GM23338 (cell line): Measurements from ENCODE around the gene TOMM40L. TPM values are rescaled to one million over a fixed set of nuclear protein-coding genes. Genes with fewer than 3 reads are reported as not detected.

Experiments used
- ATAC-seq: fragments of 200-7000 bp; cut with Tn5 transposase; 3 replicates; pipeline ENCODE4 v1.9.1; 2020
- DNase-seq: peaks from one replicate; pipeline ENCODE4 v3.0.0-alpha.2; 2015; ENCODE audit warnings: low spot score
- H2AFZ ChIP-seq: fragments of 200-600 bp; sonication (generic); 2 replicates; pipeline ENCODE4 v1.8.0; 2016; ENCODE audit warnings: antibody characterized with exemption, mild to moderate bottlenecking, moderate library complexity
- H3F3A ChIP-seq: fragments of 200-600 bp; sonication (generic); replicated peaks from 2 replicates; pipeline ENCODE4 v1.8.0; 2017; ENCODE audit warnings: antibody characterized with exemption, mixed run types, low read depth
- H3K27ac ChIP-seq: fragments of 200-600 bp; sonication (generic); 2 replicates; pipeline ENCODE4 v1.6.1; 2016; ENCODE audit warnings: low read depth
- H3K27me3 ChIP-seq: fragments of 200-600 bp; sonication (generic); 2 replicates; pipeline ENCODE4 v1.8.0; 2016; ENCODE audit warnings: mild to moderate bottlenecking, mixed run types, moderate library complexity; ENCODE audit not compliant: insufficient read depth
- H3K36me3 ChIP-seq: fragments of 200-600 bp; sonication (generic); 2 replicates; pipeline ENCODE4 v1.8.0; 2016; ENCODE audit warnings: mild to moderate bottlenecking; ENCODE audit not compliant: insufficient read depth
- H3K4me1 ChIP-seq: fragments of 200-600 bp; sonication (generic); 2 replicates; pipeline ENCODE4 v1.8.0; 2016; ENCODE audit warnings: mild to moderate bottlenecking, moderate library complexity; ENCODE audit not compliant: insufficient read depth
- H3K4me2 ChIP-seq: fragments of 200-600 bp; sonication (generic); 2 replicates; pipeline ENCODE4 v1.7.1; 2017; ENCODE audit warnings: mixed run types
- H3K4me3 ChIP-seq: fragments of 200-600 bp; sonication (generic); 2 replicates; pipeline ENCODE4 v1.6.1; 2016; ENCODE audit warnings: mixed run types
- H3K79me2 ChIP-seq: fragments of 200-600 bp; sonication (generic); replicated peaks from 2 replicates; pipeline ENCODE4 v1.8.0; 2017; ENCODE audit warnings: mild to moderate bottlenecking; ENCODE audit not compliant: insufficient read depth
- H3K9me2 ChIP-seq: fragments of 200-600 bp; sonication (generic); 2 replicates; pipeline ENCODE4 v1.8.0; 2017; ENCODE audit not compliant: insufficient read depth
- H4K20me1 ChIP-seq: fragments of 200-600 bp; sonication (generic); replicated peaks from 2 replicates; pipeline ENCODE4 v1.8.0; 2017; ENCODE audit warnings: mild to moderate bottlenecking; ENCODE audit not compliant: insufficient read depth
- H3K27ac Mint-ChIP-seq: 2 replicates; pipeline ENCODE4 v1.8.0; 2020; ENCODE audit warnings: inconsistent platforms, mild to moderate bottlenecking, moderate library complexity, mixed read lengths
- H3K27me3 Mint-ChIP-seq: 3 replicates; pipeline ENCODE4 v1.8.0; 2022; ENCODE audit warnings: low read depth, mild to moderate bottlenecking, moderate library complexity, mixed read lengths, inconsistent platforms; ENCODE audit not compliant: insufficient read depth, poor library complexity
- H3K36me3 Mint-ChIP-seq: 3 replicates; pipeline ENCODE4 v1.8.0; 2021; ENCODE audit warnings: low read depth, mild to moderate bottlenecking, inconsistent platforms, moderate library complexity, mixed read lengths
- H3K4me1 Mint-ChIP-seq: 3 replicates; pipeline ENCODE4 v1.8.0; 2020; ENCODE audit warnings: mild to moderate bottlenecking, inconsistent platforms, mixed read lengths
- H3K4me3 Mint-ChIP-seq: 3 replicates; pipeline ENCODE4 v1.8.0; 2021; ENCODE audit warnings: moderate library complexity, mild to moderate bottlenecking, inconsistent platforms, mixed read lengths
- H3K9me3 Mint-ChIP-seq: 3 replicates; pipeline ENCODE4 v1.8.0; 2020; ENCODE audit warnings: moderate library complexity, mild to moderate bottlenecking, inconsistent platforms, mixed read lengths
- CREB1 ChIP-seq: fragments of 250-450 bp; sonication (Bioruptor Pico); IDR thresholded peaks from 2 replicates; pipeline ENCODE4 v1.5.0; 2020; ENCODE audit warnings: low read depth, mild to moderate bottlenecking, moderate library complexity
- ETS1 ChIP-seq: IDR thresholded peaks from 2 replicates; pipeline ENCODE4 v1.6.1; 2016; ENCODE audit warnings: antibody characterized with exemption
- EZH2 ChIP-seq: fragments of 200-600 bp; sonication (generic); IDR thresholded peaks from one replicate; pipeline ENCODE4 v1.8.0; 2017; ENCODE audit warnings: antibody characterized with exemption, mild to moderate bottlenecking, low read depth; ENCODE audit not compliant: unreplicated experiment
- EZH2phosphoT487 ChIP-seq: fragments of 200-600 bp; sonication (generic); IDR thresholded peaks from one replicate; pipeline ENCODE4 v1.8.1; 2018; ENCODE audit warnings: antibody characterized with exemption; ENCODE audit not compliant: unreplicated experiment
- JUNB ChIP-seq: IDR thresholded peaks from one replicate; pipeline ENCODE4 v1.6.1; 2016; ENCODE audit warnings: antibody characterized with exemption; ENCODE audit not compliant: unreplicated experiment
- NANOG ChIP-seq: IDR thresholded peaks from 2 replicates; pipeline ENCODE4 v1.6.1; 2016; ENCODE audit warnings: antibody characterized with exemption, borderline replicate concordance
- POLR2AphosphoS5 ChIP-seq: IDR thresholded peaks from 2 replicates; pipeline ENCODE4 v1.6.1; 2016; ENCODE audit warnings: antibody characterized with exemption, low read depth
- REST ChIP-seq: IDR thresholded peaks from one replicate; pipeline ENCODE4 v1.6.1; 2018; ENCODE audit warnings: antibody characterized with exemption; ENCODE audit not compliant: unreplicated experiment
- STAT1 ChIP-seq: IDR thresholded peaks from one replicate; pipeline ENCODE4 v1.6.1; 2016; ENCODE audit warnings: antibody characterized with exemption; ENCODE audit not compliant: unreplicated experiment
- ZNF114 ChIP-seq: fragments of 250-450 bp; sonication (Bioruptor Pico); IDR thresholded peaks from 2 replicates; pipeline ENCODE4 v1.5.0; 2020; ENCODE audit warnings: mild to moderate bottlenecking, moderate library complexity
- ZNF331 ChIP-seq: fragments of 250-450 bp; sonication (Bioruptor Pico); IDR thresholded peaks from 2 replicates; pipeline ENCODE4 v1.5.0; 2020; ENCODE audit warnings: low read depth, mild to moderate bottlenecking, moderate library complexity
- polyA plus RNA-seq: library from polyadenylated mRNA; unstranded; fragments of >200 nt; fragmentation: Nextera tagmentation; extraction: Ambion mirVana; gene quantifications from 2 replicates; pipeline ENCODE4 v1.2.1, GENCODE V29; 2016
- total RNA-seq: library from RNA; depleted of rRNA; stranded (reverse); fragments of >200 nt; shearing (Covaris generic); gene quantifications from 2 replicates; pipeline ENCODE4 v1.2.3, GENCODE V29; 2014
- TF ChIP-seq, protein P1 (sequence below), 2 experiments: fragments of 200-600 bp in 1 of 2; sonication (generic) in 1 of 2; conservative IDR thresholded peaks; 2 replicates each; pipeline versions ENCODE4 v1.5.1 to v1.6.1; 2016 to 2017; ENCODE audit warnings: antibody characterized with exemption in 2 of 2, low read depth in 2 of 2, mild to moderate bottlenecking in 2 of 2, moderate library complexity in 1 of 2

The TOMM40L gene
- total and polyA plus RNA-seq, 2 experiments from 2014 or later: 6.8 to 12.9 TPM

DNA sequence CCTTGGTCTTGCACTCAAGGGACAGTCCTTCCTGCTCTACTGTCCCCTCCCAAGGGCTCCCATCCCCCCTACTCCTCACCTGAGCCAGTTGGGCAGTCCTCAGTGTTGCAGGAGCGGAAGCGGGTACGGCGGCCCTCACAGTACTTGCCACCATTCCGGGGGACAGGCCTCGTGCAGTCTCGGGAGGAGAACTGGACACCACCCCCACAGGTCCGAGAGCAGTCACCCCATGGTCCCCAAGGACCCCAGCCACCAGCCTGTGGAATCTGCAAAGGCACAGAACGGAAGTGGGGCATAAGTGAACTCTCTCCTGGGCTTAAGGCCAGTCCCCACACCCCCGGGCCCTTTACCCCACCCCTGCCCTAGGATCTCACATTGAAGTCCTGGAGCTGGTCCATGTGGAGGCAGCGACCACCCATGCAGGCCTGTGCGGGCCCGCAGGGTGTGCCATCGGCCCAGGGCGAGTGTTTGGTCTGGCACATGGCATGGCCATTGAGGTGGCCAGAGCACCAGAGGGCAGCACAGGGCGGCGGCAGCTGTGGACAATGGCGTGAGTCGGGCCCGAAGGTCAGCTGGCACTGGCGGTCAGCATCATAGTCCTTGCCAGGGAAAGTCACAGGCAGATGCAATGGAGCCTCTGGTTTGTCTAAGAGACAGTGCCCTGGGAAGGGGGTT, 32.2 kb upstream of the TOMM40L start:
- 0 out of 2 replicates have a peak, but pooled peaks cover 3% of the 10 kb centered on the region for H3F3A ChIP-seq
- Mint-ChIP-seq H3K27me3 (peaks cover 9% of the 10 kb centered on the region), H3K27ac (no peak overlapping the region), H3K4me1 (peaks cover 32% of the 10 kb centered on the region), H3K9me3 (no peaks in the 10 kb centered on the region), H3K4me3 (no peak overlapping the region), H3K36me3 (peaks cover 11% of the 10 kb centered on the region; the same call in 2 of the 3 replicates)
- H3K4me2 ChIP-seq: no peak overlapping the region
- ATAC-seq: no peak
- H3K27ac ChIP-seq: no peak overlapping the region
- no peak for DNase-seq
- no peaks in the 10 kb centered on the region for H3K9me2 ChIP-seq
- H3K36me3 ChIP-seq: no peaks in the 10 kb centered on the region
- H2AFZ ChIP-seq: no peak overlapping the region
- H3K4me1 ChIP-seq: peaks cover 27% of the 10 kb centered on the region
- no peaks in the 10 kb centered on the region for H4K20me1 ChIP-seq
- no peak overlapping the region for H3K4me3 ChIP-seq
- no peaks in the 10 kb centered on the region for H3K79me2 ChIP-seq
- H3K27me3 ChIP-seq: no peaks in the 10 kb centered on the region
- TF ChIP-seq EZH2phosphoT487: no peak
- TF ChIP-seq, protein P1, sequence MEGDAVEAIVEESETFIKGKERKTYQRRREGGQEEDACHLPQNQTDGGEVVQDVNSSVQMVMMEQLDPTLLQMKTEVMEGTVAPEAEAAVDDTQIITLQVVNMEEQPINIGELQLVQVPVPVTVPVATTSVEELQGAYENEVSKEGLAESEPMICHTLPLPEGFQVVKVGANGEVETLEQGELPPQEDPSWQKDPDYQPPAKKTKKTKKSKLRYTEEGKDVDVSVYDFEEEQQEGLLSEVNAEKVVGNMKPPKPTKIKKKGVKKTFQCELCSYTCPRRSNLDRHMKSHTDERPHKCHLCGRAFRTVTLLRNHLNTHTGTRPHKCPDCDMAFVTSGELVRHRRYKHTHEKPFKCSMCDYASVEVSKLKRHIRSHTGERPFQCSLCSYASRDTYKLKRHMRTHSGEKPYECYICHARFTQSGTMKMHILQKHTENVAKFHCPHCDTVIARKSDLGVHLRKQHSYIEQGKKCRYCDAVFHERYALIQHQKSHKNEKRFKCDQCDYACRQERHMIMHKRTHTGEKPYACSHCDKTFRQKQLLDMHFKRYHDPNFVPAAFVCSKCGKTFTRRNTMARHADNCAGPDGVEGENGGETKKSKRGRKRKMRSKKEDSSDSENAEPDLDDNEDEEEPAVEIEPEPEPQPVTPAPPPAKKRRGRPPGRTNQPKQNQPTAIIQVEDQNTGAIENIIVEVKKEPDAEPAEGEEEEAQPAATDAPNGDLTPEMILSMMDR (conservative IDR thresholded peaks at IDR 0.05; ENCODE audit: low read depth in 2 of 2): peak in 1 of 2 experiments; percentile 36; a peak in 2 of 4 replicates

- Histone ChIP-seq H3K27me3 (no peaks in the 10 kb centered on the region), H3K4me3 (no peak overlapping the region), H3K79me2 (no peaks in the 10 kb centered on the region), H3K9me2 (no peaks in the 10 kb centered on the region), H3F3A (peaks cover 12% of the 10 kb centered on the region; the same call in 1 of the 2 replicates), H2AFZ (no peak overlapping the region), H3K4me2 (no peak overlapping the region), H4K20me1 (no peaks in the 10 kb centered on the region), H3K4me1 (peaks cover 41% of the 10 kb centered on the region), H3K36me3 (no peaks in the 10 kb centered on the region), H3K27ac (no peak overlapping the region)
- no peaks in the 10 kb centered on the region; the same call in 2 of the 3 replicates for H3K9me3 Mint-ChIP-seq
- H3K4me3 Mint-ChIP-seq: no peak overlapping the region
- ATAC-seq (no peak), DNase-seq (no peak)
- no peak overlapping the region for H3K27ac Mint-ChIP-seq
- TF ChIP-seq JUNB (no peak), STAT1 (no peak), CREB1 (CRISPR knock-in tag) (no peak), EZH2phosphoT487 (no peak), ZNF331 (no peak), POLR2AphosphoS5 (no peak), NANOG (no peak), ETS1 (no peak), REST (no peak), ZNF114 (CRISPR knock-in tag) (no peak), EZH2 (no peak)
- TF ChIP-seq, protein P1 (conservative IDR thresholded peaks at IDR 0.05; ENCODE audit: low read depth in 2 of 2): no peak
- H3K4me1 Mint-ChIP-seq: peaks cover 47% of the 10 kb centered on the region
- peaks cover 11% of the 10 kb centered on the region; the same call in 2 of the 3 replicates for H3K36me3 Mint-ChIP-seq
- peaks cover 13% of the 10 kb centered on the region for H3K27me3 Mint-ChIP-seq
Observed at GRCh38 chr1:161195171-161195570, 30.7 kb upstream of the TOMM40L start.
